Ishikawa (cell line): Measurements from ENCODE around the gene NRM.

ENCODE experiments used
- CEBPB ChIP-seq: IDR thresholded peaks from 2 replicates; pipeline ENCODE4 v1.6.1; 2012
- CREB1 ChIP-seq: IDR thresholded peaks from 2 replicates; pipeline ENCODE4 v1.6.1; 2012; ENCODE audit warnings: low read depth
- EGR1 ChIP-seq: IDR thresholded peaks from 2 replicates; pipeline ENCODE4 v1.6.1; 2012
- EP300 ChIP-seq: IDR thresholded peaks from 2 replicates; pipeline ENCODE4 v1.6.1; 2012; ENCODE audit warnings: borderline replicate concordance
- FOXM1 ChIP-seq: IDR thresholded peaks from 2 replicates; pipeline ENCODE4 v1.6.1; 2012; ENCODE audit warnings: low read depth, borderline replicate concordance
- NFIC ChIP-seq: IDR thresholded peaks from 2 replicates; pipeline ENCODE4 v1.6.1; 2012
- RAD21 ChIP-seq: IDR thresholded peaks from 2 replicates; pipeline ENCODE4 v1.6.1; 2012; ENCODE audit warnings: low read depth
- TAF1 ChIP-seq: IDR thresholded peaks from 2 replicates; pipeline ENCODE4 v1.6.1; 2012; ENCODE audit warnings: low read depth, mild to moderate bottlenecking
- TCF12 ChIP-seq: IDR thresholded peaks from 2 replicates; pipeline ENCODE4 v1.6.1; 2012; ENCODE audit warnings: low read depth
- TEAD4 ChIP-seq: IDR thresholded peaks from 2 replicates; pipeline ENCODE4 v1.6.1; 2012
- YY1 ChIP-seq: IDR thresholded peaks from 2 replicates; pipeline ENCODE4 v1.6.1; 2012; ENCODE audit warnings: low read depth
- ZBTB7A ChIP-seq: IDR thresholded peaks from 2 replicates; pipeline ENCODE4 v1.6.1; 2012; ENCODE audit warnings: low read depth
- TF ChIP-seq, protein P1 (sequence below): IDR thresholded peaks from 2 replicates; pipeline ENCODE4 v1.6.1; 2012
- TF ChIP-seq, protein P2 (sequence below): IDR thresholded peaks from 2 replicates; pipeline ENCODE4 v1.6.1; 2012; ENCODE audit warnings: low read depth, mild to moderate bottlenecking
- TF ChIP-seq, protein P3 (sequence below): IDR thresholded peaks from 2 replicates; pipeline ENCODE4 v1.6.1; 2012

The NRM gene

DNA sequence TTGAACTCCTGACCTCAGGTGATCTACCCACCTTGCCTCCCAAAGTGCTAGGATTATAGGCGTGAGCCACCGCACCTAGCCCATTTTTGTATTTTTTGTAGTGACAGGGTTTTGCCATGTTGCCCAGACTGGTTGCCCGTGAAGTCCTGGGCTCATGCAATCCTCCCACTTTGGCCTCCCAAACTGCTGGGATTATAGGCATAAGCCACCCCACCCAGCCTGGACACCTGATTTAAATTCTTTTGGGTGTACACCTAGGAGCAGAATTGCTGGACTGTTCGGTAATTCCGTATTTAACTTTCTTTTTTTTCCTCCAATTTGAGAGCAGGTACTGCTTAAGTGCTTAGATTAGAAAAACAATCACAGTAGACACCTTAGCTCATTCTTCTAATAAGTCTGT, 5.6 kb upstream of the NRM start:
- TF ChIP-seq CEBPB (no peak), ZBTB7A (no peak), NFIC (no peak), YY1 (no peak), EGR1 (no peak), TCF12 (no peak)
- TF ChIP-seq, protein P1, sequence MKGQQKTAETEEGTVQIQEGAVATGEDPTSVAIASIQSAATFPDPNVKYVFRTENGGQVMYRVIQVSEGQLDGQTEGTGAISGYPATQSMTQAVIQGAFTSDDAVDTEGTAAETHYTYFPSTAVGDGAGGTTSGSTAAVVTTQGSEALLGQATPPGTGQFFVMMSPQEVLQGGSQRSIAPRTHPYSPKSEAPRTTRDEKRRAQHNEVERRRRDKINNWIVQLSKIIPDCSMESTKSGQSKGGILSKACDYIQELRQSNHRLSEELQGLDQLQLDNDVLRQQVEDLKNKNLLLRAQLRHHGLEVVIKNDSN = no peak
- TF ChIP-seq, protein P2, sequence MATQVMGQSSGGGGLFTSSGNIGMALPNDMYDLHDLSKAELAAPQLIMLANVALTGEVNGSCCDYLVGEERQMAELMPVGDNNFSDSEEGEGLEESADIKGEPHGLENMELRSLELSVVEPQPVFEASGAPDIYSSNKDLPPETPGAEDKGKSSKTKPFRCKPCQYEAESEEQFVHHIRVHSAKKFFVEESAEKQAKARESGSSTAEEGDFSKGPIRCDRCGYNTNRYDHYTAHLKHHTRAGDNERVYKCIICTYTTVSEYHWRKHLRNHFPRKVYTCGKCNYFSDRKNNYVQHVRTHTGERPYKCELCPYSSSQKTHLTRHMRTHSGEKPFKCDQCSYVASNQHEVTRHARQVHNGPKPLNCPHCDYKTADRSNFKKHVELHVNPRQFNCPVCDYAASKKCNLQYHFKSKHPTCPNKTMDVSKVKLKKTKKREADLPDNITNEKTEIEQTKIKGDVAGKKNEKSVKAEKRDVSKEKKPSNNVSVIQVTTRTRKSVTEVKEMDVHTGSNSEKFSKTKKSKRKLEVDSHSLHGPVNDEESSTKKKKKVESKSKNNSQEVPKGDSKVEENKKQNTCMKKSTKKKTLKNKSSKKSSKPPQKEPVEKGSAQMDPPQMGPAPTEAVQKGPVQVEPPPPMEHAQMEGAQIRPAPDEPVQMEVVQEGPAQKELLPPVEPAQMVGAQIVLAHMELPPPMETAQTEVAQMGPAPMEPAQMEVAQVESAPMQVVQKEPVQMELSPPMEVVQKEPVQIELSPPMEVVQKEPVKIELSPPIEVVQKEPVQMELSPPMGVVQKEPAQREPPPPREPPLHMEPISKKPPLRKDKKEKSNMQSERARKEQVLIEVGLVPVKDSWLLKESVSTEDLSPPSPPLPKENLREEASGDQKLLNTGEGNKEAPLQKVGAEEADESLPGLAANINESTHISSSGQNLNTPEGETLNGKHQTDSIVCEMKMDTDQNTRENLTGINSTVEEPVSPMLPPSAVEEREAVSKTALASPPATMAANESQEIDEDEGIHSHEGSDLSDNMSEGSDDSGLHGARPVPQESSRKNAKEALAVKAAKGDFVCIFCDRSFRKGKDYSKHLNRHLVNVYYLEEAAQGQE = no peak
- TF ChIP-seq, protein P3, sequence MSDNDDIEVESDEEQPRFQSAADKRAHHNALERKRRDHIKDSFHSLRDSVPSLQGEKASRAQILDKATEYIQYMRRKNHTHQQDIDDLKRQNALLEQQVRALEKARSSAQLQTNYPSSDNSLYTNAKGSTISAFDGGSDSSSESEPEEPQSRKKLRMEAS = no peak

DNA sequence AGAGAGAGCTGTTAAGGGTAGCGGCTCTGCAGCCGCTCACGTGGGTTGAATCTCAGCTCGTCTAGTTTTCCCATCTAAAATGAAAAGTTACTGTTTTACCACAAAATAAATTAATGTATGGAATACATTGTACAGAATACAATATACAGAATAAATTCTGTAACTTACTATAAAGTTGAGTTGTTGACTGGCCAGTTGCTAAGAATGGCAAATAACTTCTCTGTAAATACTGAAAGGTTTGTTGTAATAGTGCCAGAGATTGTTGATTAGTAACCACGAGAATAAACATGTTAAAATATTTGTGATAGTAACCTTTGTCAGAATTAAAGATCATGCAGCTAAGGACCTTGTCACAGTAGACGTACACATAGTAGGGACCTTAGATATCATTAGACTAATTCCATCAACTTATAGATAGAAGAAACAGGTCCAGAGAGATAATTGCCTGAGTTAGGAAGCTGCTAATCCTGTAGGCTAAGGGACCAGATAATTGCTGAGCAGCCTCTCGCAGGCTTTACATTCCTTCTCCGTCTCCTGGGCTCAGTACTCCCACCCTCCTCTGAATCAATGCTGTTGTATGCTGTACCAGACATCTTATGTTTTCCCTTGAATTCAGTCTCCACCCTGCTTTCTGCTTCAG, 544 bp upstream of the NRM start:
- TF ChIP-seq, protein P3 = no peak
- TF ChIP-seq CEBPB (no peak), ZBTB7A (no peak), RAD21 (no peak), YY1 (no peak)

DNA sequence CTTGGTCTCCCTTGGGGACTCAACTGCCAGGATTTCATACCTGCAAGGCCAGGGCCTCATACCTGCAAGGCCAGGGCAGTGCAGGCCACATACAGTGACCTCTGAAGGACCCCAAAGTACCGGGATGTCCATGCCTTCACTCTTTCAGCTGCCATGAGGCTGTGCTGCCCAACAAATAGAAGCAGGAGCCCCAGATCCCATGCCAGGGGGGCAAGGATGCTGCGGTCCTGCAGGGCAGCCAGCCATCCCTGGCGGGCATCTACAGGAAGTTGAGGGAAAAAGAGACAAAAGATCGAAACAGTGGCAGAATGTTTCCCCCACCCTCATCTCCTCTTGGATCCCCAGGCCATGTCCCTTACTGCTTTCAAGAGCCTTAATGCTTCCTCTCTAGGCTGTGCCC, 799 bp downstream of the NRM start:
- no peak for TF ChIP-seq NFIC
- TF ChIP-seq, protein P3 = no peak
- TF ChIP-seq EGR1 = no peak
- no peak for TF ChIP-seq CREB1
- no peak for TF ChIP-seq TCF12
- no peak for TF ChIP-seq TAF1
- TF ChIP-seq, protein P1 = no peak

DNA sequence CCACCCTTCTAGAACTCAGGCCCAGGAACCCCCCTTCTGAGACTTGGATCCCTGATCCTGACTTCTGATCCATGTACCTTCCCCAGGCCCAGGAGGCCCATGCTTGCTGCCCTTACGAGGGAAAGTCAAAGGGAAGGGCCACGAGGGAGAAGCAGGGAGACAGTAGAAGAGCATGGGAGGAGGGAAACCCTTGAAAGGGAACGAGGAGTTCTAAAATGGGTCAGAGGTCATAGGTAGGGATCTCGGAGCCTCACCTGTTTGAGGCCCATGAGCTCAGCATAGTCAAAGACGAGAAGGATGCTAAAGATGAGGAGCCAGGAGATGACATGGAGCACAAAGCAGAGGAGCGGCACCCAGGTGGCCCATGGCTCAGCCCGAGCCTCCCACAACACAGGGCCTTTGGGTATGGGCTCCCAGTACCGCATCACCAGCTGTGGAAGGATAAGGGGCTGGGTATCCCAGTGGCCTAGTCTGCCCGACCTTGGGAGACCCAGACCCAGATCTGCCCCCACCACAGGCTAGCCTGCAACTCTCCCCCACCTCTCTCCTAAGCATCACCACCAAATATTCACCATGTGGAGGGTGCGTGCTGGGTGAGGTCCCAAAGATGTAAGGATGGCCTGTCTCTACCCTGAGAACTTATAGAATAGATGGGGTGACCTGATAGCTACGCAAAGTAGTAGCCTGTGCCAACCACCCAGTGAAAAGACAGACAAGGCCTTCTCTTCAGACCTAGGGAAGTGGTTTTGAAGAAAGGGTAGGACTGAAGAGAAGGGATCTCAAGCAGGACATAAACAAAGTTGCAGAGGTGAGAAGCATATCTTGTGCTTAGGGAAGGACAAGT, 1.5 kb downstream of the NRM start:
- no peak for TF ChIP-seq TEAD4
- no peak for TF ChIP-seq CEBPB
- no peak for TF ChIP-seq EP300
- TF ChIP-seq RAD21 = no peak
- no peak for TF ChIP-seq FOXM1
- TF ChIP-seq, protein P2 = no peak
- TF ChIP-seq EGR1 = no peak
- no peak for TF ChIP-seq TAF1
- TF ChIP-seq, protein P3 = no peak
- no peak for TF ChIP-seq TCF12

DNA sequence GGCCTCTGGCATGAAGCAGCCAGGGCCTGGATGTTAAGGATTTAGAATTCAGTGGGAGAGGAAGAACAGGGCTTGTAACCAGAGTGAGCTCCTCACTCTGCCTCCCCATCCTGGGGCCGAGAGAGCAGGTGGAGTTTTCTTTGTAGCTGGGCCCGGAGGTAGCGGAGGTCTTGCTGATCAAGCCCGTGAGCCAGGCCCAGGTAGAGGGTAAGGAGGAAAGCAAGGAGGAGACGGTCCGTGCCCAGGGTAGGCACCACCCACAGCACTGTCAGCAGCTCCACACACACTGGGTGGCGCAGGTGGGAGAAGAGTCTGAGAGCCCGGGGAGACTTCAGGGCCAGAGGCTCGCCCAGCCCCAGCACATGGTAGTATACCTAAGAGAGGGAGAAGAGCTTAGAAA, 2.2 kb downstream of the NRM start:
- TF ChIP-seq, protein P1 = no peak
- TF ChIP-seq TAF1 = no peak
- TF ChIP-seq, protein P2 = no peak
- no peak for TF ChIP-seq EP300
- no peak for TF ChIP-seq FOXM1
- no peak for TF ChIP-seq NFIC
- no peak for TF ChIP-seq CREB1
- no peak for TF ChIP-seq TEAD4
- TF ChIP-seq CEBPB = no peak
- TF ChIP-seq ZBTB7A = no peak
